Natural killer cell (primary cell): ENCODE data around the gene CMIP. TPM values are rescaled to one million over a fixed set of nuclear protein-coding genes. Genes with fewer than 3 reads are reported as not detected.

Source experiments
- ATAC-seq, 3 donors: fragments of 150-1000 bp in 2 of 3; fragments of 200-7000 bp in 1 of 3; cut with Tn5 transposase; 1 replicate in 1 of 3; 2 replicates in 2 of 3; pipeline ENCODE4 v1.10.0; 2021; ENCODE audit warnings: mild to moderate bottlenecking in 2 of 3, moderate library complexity in 2 of 3
- DNase-seq, 2 donors: peaks; one replicate each; pipeline versions ENCODE4 v3.0.0 to v3.0.0-alpha.2; 2013 to 2021; ENCODE audit warnings: mixed read lengths in 1 of 2
- H3K27ac ChIP-seq: one replicate; pipeline ENCODE4 v1.5.1; 2013; ENCODE audit warnings: mild to moderate bottlenecking, low read length
- H3K27me3 ChIP-seq: one replicate; pipeline ENCODE4 v1.6.1; 2013; ENCODE audit warnings: low read length; ENCODE audit not compliant: control insufficient read depth, insufficient read depth
- H3K36me3 ChIP-seq: one replicate; pipeline ENCODE4 v1.6.1; 2013; ENCODE audit warnings: low read length; ENCODE audit not compliant: control insufficient read depth, insufficient read depth
- H3K4me1 ChIP-seq: one replicate; pipeline ENCODE4 v1.6.1; 2013; ENCODE audit warnings: low read length; ENCODE audit not compliant: control insufficient read depth, insufficient read depth
- H3K4me3 ChIP-seq: one replicate; pipeline ENCODE4 v1.5.1; 2013; ENCODE audit warnings: low read length
- H3K9me3 ChIP-seq: one replicate; pipeline ENCODE4 v1.6.1; 2013; ENCODE audit warnings: low read length; ENCODE audit not compliant: control insufficient read depth, insufficient read depth
- H3K27ac Mint-ChIP-seq, 2 donors: one replicate each; pipeline ENCODE4 v1.8.0; 2022; ENCODE audit warnings: mild to moderate bottlenecking in 2 of 2, mixed read lengths in 2 of 2, moderate library complexity in 1 of 2
- H3K27me3 Mint-ChIP-seq, 2 donors: one replicate each; pipeline ENCODE4 v1.8.0; 2022; ENCODE audit warnings: low read depth in 2 of 2, mixed read lengths in 2 of 2
- H3K36me3 Mint-ChIP-seq: one replicate; pipeline ENCODE4 v1.8.0; 2022; ENCODE audit warnings: mixed read lengths
- H3K4me1 Mint-ChIP-seq, 2 donors: one replicate each; pipeline ENCODE4 v1.8.0; 2022; ENCODE audit warnings: mixed read lengths in 2 of 2
- H3K4me3 Mint-ChIP-seq: one replicate; pipeline ENCODE4 v1.8.0; 2022; ENCODE audit warnings: mild to moderate bottlenecking, moderate library complexity, mixed read lengths
- H3K9me3 Mint-ChIP-seq, 2 donors: one replicate each; pipeline ENCODE4 v1.8.0; 2022; ENCODE audit warnings: mixed read lengths in 2 of 2
- WGBS: methylation state at CpG from one replicate; pipeline ENCODE4 v1.1.7; 2013; ENCODE audit warnings: missing lambda C conversion rate; ENCODE audit not compliant: insufficient coverage; 5-methylcytosine and 5-hydroxymethylcytosine counted together
- intact Hi-C: fragments of 100-400 bp; cut with micrococcal nuclease; formaldehyde crosslinking; loops from one replicate; pipeline ENCODE4 v1.14.2; 2022
- total RNA-seq, 4 donors: library from RNA; stranded (reverse); fragments of 120-200 nt in 1 of 4; gene quantifications; one replicate each; pipeline versions ENCODE4 v1.2.3 to v1.2.4, GENCODE V29; 2013 to 2022
- TF ChIP-seq, protein P1 (sequence below): fragments of 200-600 bp; IDR thresholded peaks from one replicate; pipeline ENCODE4 v1.8.0; 2022; ENCODE audit warnings: antibody characterized with exemption

CMIP gene
- total RNA-seq, 3 donors from 2014 or later (not counting 1 experiment from before 2014, with no cell fraction given) = 88.2 to 115 (median 91.5) TPM

DNA sequence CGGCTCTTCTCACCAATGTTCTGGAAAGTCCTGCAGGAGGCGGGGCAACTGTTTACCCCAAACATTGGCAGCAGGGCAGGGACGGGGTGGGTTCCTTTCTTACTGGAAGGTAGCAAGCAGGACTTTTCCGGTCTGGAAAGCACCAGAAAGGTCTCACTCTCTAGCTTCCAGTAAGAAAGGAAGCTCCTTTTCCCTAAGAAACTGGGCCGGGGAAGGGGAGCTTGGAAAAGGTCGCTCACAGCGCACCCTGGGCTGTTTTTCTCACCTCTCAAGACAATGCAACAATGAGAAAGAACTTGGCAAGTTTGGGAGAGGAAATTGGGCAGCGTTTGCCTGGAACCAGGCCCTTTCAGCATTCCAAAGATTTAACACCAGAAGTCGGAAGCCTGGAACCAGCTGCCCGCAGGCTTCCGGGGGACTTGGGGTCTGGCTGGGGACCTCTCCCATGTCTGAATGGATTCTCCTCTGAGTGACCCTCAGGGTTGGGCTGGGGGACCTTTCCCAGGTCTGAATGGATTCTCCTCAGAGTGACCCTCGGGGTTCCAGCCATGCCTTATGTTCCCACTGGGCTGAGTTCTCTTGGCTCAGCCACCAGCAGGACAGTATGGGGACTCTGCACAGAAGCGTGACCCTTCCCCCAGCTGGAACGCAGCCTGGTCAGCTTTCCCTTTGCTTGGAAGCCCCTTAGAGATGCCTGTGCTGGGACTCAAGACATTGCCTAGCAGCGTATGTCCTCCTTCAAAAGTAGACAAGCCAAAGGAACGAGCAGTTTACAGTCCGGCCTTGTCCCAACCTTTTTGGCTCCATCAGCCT, 167.9 kb downstream of the CMIP start:
- no peak for ATAC-seq
- intact Hi-C loops = no loop called here

DNA sequence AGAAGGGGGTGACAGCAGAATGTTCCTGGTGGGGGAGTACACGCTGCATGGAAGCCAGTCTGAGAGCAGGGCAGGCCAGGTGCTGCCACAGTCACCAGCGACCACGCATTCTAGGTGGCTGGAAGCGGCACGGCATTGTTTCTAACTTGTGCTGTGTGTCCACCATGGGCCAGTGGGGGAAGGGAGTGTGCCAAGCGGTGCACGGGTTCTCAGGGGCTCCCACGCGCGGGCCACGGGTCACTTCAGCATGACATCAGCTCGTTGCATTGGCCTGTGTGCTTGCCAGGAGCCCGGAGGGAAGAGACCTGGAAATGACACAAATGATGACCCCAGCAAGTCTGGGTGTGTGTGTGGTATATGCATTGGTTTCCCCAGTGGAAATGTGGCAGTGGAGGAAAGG, 169.6 kb downstream of the CMIP start:
- WGBS = 95% methylated on average over 13 of the region's 13 CpGs
- H3K27me3 Mint-ChIP-seq = no peaks in the 10 kb centered on the region
- ATAC-seq (no peak), DNase-seq (no peak)
- TF ChIP-seq, protein P1, sequence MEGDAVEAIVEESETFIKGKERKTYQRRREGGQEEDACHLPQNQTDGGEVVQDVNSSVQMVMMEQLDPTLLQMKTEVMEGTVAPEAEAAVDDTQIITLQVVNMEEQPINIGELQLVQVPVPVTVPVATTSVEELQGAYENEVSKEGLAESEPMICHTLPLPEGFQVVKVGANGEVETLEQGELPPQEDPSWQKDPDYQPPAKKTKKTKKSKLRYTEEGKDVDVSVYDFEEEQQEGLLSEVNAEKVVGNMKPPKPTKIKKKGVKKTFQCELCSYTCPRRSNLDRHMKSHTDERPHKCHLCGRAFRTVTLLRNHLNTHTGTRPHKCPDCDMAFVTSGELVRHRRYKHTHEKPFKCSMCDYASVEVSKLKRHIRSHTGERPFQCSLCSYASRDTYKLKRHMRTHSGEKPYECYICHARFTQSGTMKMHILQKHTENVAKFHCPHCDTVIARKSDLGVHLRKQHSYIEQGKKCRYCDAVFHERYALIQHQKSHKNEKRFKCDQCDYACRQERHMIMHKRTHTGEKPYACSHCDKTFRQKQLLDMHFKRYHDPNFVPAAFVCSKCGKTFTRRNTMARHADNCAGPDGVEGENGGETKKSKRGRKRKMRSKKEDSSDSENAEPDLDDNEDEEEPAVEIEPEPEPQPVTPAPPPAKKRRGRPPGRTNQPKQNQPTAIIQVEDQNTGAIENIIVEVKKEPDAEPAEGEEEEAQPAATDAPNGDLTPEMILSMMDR = no peak
- intact Hi-C loops = no loop called here
- Histone ChIP-seq H3K27me3 (no peaks in the 10 kb centered on the region), H3K4me1 (peaks cover 22% of the 10 kb centered on the region), H3K4me3 (no peak overlapping the region), H3K36me3 (peaks cover 27% of the 10 kb centered on the region), H3K9me3 (no peaks in the 10 kb centered on the region), H3K27ac (no peak overlapping the region)
- no peaks in the 10 kb centered on the region for H3K9me3 Mint-ChIP-seq
- H3K4me3 Mint-ChIP-seq = no peak overlapping the region
- H3K4me1 Mint-ChIP-seq = peaks cover 13 to 30% of the 10 kb centered on the region in 2 donors
- no peaks in the 10 kb centered on the region for H3K36me3 Mint-ChIP-seq
- H3K27ac Mint-ChIP-seq = no peak overlapping the region

More for the DNA sequence above, 167.9 kb downstream of the CMIP start:
- H3K4me1 Mint-ChIP-seq = peaks cover 13 to 31% of the 10 kb centered on the region in 2 donors
- Histone ChIP-seq H3K27ac (no peak overlapping the region), H3K9me3 (no peaks in the 10 kb centered on the region), H3K4me1 (peaks cover 20% of the 10 kb centered on the region), H3K4me3 (no peak overlapping the region), H3K36me3 (peaks cover 22% of the 10 kb centered on the region), H3K27me3 (no peaks in the 10 kb centered on the region)
- H3K27me3 Mint-ChIP-seq = no peaks in the 10 kb centered on the region
- no peak for DNase-seq
- H3K9me3 Mint-ChIP-seq = no peaks in the 10 kb centered on the region
- H3K4me3 Mint-ChIP-seq = no peak overlapping the region
- TF ChIP-seq, protein P1 = no peak
- no peak overlapping the region for H3K27ac Mint-ChIP-seq
- H3K36me3 Mint-ChIP-seq = no peaks in the 10 kb centered on the region
- 95% methylated on average over 17 of the region's 17 CpGs for WGBS

DNA sequence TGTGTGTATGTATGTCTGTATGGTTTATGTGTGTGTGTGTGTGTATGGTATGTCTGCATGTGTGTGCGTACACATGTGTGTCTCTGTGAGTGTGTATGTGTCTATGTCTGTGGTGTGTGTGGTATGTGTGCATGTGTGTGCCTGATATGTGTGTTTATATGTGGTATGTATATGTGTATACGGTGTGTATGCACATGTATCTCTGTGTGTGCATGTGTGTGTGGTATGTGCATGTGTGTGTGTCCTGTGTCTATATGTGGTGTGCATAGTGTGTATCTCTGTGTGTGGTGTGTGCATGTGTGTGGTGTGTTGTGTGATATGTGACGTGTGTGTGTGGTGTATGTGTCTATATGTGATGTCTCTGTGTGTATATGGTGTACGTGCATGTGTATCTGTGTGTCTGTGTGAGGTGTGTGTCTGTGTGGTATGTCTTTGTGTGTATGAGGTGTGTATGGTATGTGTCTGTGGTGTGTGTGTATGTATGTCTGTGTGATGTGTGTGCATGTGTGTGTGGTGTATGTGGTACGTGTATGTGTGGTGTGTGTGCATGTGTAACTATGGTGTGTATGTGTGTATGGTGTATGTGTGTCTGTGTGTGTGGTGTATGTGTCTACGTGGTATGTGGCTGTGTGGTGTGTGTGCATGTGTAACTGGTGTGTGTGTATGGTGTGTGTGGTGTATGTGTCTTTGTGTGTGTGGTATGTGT, 170.2 kb downstream of the CMIP start:
- H3K27me3 Mint-ChIP-seq = no peaks in the 10 kb centered on the region
- H3K36me3 ChIP-seq = peaks cover 23% of the 10 kb centered on the region
- DNase-seq = no peak
- intact Hi-C loops = loop anchor here (5.0 kb wide), 2 partner anchors 38 to 227 kb away; no protein-coding TSS in a partner anchor
- no peaks in the 10 kb centered on the region for H3K9me3 Mint-ChIP-seq
- ATAC-seq = no peak
- no peaks in the 10 kb centered on the region for H3K27me3 ChIP-seq
- no peaks in the 10 kb centered on the region for H3K9me3 ChIP-seq
- H3K4me1 Mint-ChIP-seq = peaks cover 6 to 23% of the 10 kb centered on the region in 2 donors
- no peak overlapping the region for H3K27ac ChIP-seq
- TF ChIP-seq, protein P1 = no peak
- no peaks in the 10 kb centered on the region for H3K36me3 Mint-ChIP-seq
- peaks cover 22% of the 10 kb centered on the region for H3K4me1 ChIP-seq
- no peak overlapping the region for H3K27ac Mint-ChIP-seq
- no peak overlapping the region for H3K4me3 Mint-ChIP-seq
- H3K4me3 ChIP-seq = no peak overlapping the region
- 96% methylated on average over 6 of the region's 6 CpGs for WGBS
